ENCODE results near the gene PPFIA3.
"Not testable (repeated sequence)": the region's sequence is repeated elsewhere in the genome, so short reads cannot be mapped to it uniquely, and the experiment has no call there.

Gene PPFIA3

DNA sequence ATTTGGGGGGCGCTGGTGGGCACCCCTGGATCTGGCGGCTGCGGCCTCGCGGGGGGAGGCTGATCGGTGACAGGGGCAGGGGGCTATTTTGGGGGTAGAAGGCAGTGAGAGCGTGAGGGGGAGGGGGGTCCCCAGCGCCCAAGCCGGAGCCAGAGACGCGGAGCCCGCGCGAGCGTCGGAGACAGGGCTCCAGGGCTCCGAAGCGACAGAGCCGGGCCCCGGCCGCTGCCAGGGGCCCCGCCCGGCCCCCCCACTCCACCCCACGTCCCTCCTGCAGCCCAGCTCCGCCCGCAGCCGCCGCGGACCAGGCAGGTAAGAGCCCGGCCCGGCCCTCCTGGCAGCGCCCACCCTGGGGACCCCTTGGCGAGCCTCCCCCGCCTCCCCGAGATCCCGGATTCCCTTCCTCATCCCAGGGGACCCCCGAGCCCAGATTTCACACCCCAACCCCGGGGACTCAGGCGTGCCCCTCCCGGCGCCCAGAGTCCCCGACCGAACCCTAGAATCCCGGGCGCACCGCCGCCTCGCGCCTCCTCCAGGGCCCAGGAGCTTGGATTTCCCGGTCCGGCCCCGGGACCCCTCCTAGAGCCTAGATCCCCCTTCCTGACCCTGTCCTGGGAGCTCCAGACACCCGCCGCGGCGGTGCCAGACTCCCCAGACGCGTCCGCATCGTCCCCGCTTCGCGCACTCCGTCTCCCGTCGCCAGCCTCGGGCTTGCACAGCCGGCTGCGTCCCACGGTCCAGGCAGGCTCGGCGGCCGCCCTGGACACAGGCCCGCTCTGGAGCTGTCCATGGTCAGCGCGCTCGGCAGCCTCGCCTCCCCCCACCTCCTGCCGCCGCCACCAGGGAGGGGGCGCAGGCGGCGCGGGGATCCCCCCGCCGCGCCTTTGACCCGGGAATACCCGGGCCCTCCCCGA, at the start of gene PPFIA3:
Gene PPFIA3 (plus strand): TSS at position 134 of the 914 bp plus-strand sequence. CDS start 8,330 bp downstream, outside the sequence.
- Histone ChIP-seq H3K4me3 (ENCODE audit: low read length) (peak within 1 kb of the TSS; percentile 80), H3K27me3 (ENCODE audit: insufficient read depth, low read length) (peaks cover 44% of the 10 kb centered on the region), H3K4me1 (ENCODE audit: insufficient read depth, low read length) (peaks cover 4% of the 10 kb centered on the region; the same call in 1 of the 2 replicates), H3K9me3 (ENCODE audit: insufficient read depth, low read depth, low read length) (no peaks in the 10 kb centered on the region), H3K27ac (ENCODE audit: low read length) (no peak within 1 kb of the TSS), H3K9ac (ENCODE audit: low read depth, low read length) (peak within 1 kb of the TSS; percentile 89; the same call in 1 of the 2 replicates), H3K36me3 (ENCODE audit: insufficient read depth, low read depth, low read length) (no peaks in the 10 kb centered on the region)

GRCh38 chr19:49070416-49070815, 48.9 kb upstream of the PPFIA3 start:
- peaks cover 11% of the 10 kb centered on the region for H3K4me1 ChIP-seq (ENCODE audit: insufficient read depth, low read length)
- H3K9ac ChIP-seq (ENCODE audit: low read depth, low read length): no peak overlapping the region
- H3K27me3 ChIP-seq (ENCODE audit: insufficient read depth, low read length): peaks cover 88% of the 10 kb centered on the region

DNA sequence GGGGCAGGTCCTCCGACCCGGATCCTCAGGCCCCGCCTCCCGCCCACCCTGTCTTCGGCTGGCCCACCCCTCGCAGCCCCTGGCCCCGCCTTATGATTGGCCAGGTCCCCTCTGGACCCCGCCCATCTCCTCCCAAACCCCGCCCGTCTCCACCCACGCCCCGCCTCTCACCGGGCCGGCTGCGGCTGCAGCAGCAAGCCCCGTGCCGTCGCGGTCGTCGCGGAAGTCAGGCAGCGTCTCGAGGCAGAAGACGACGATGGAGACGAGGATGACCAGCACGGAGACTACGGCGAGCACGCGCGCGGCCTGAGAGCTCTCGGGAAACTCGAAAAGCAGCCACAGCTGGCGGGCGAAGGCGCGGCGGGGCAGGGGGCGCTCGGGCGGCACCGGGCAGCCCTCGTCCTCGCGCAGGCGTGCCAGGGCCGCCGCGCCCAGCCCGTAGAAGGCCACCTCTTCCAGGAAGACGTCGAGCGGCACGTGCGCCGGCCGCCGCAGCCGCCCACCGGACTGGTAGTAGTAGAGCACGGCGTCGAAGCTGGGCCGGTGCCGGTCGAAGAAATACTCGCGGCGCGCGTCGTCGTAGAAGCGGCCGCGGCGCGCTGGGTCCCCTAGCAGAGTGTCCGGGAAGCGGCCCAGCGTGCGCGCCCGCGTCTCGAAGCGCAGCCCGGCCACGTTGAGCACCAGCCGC, 47.3 kb upstream of the PPFIA3 start:
- Histone ChIP-seq H3K36me3 (ENCODE audit: insufficient read depth, low read depth, low read length) (no peaks in the 10 kb centered on the region), H3K4me1 (ENCODE audit: insufficient read depth, low read length) (no peaks in the 10 kb centered on the region), H3K27ac (ENCODE audit: low read length) (no peak overlapping the region), H3K27me3 (ENCODE audit: insufficient read depth, low read length) (peaks cover 72% of the 10 kb centered on the region), H3K9ac (ENCODE audit: low read depth, low read length) (no peak overlapping the region), H3K9me3 (ENCODE audit: insufficient read depth, low read depth, low read length) (no peaks in the 10 kb centered on the region), H3K4me3 (ENCODE audit: low read length) (no peak overlapping the region)

More at GRCh38 chr19:49070416-49070815, 48.9 kb upstream of the PPFIA3 start:
- Histone ChIP-seq H3K9me3 (ENCODE audit: insufficient read depth, low read depth, low read length) (no peaks in the 10 kb centered on the region), H3K27ac (ENCODE audit: low read length) (no peak overlapping the region), H3K36me3 (ENCODE audit: insufficient read depth, low read depth, low read length) (no peaks in the 10 kb centered on the region), H3K4me3 (ENCODE audit: low read length) (no peak overlapping the region)

DNA sequence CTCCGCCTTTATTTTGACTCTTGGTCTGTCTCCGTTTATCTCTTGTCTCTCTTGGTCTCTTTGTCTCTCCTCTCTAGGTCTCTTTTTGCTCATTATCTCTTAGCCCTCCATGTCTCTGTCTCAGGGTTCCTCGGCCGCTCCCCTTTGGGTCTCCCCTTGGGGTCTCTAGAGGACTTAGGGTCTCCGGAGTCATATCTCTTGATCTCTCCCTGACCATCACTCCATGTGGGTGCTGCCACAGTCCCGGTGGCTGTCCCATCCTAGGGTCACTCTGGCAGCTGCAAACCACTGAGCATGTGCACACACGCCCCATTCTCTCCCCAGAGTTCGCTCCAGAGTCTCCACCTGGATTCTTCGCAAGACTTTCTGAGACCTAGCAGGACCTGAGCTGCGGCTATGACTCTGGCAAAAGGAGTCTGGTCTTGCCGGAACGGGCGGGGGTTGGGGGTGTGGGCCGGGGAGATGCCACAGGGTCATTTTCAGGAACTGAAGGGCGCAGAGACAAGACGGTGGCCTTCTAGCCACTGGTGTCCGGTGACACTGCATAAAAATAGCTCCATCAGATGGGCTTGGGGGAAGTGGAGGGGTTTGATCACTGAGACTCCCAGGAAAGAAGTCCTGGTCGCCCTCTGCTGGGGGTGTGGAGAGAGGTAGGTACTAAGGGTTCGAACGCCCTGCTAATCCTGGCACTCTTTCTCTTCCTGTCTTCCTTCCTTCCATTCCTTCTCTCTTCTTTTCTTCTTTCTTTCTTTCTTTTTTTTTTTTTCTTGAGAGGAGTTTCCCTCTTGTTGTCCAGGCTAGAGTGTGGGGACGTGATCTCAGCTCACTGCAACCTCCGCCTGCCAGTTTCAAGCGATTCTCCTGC, 45.6 kb upstream of the PPFIA3 start:
- Histone ChIP-seq H3K36me3 (ENCODE audit: insufficient read depth, low read depth, low read length) (no peaks in the 10 kb centered on the region), H3K4me1 (ENCODE audit: insufficient read depth, low read length) (no peaks in the 10 kb centered on the region), H3K9me3 (ENCODE audit: insufficient read depth, low read depth, low read length) (no peaks in the 10 kb centered on the region), H3K27me3 (ENCODE audit: insufficient read depth, low read length) (peaks cover 57% of the 10 kb centered on the region), H3K9ac (ENCODE audit: low read depth, low read length) (no peak overlapping the region), H3K4me3 (ENCODE audit: low read length) (no peak overlapping the region), H3K27ac (ENCODE audit: low read length) (no peak overlapping the region)

- not testable (repeated sequence) for H3K27ac ChIP-seq (ENCODE audit: low read length); H3K4me1 ChIP-seq (ENCODE audit: insufficient read depth, low read length); H3K9me3 ChIP-seq (ENCODE audit: insufficient read depth, low read depth, low read length); H3K36me3 ChIP-seq (ENCODE audit: insufficient read depth, low read depth, low read length); H3K9ac ChIP-seq (ENCODE audit: low read depth, low read length); H3K4me3 ChIP-seq (ENCODE audit: low read length)
- H3K27me3 ChIP-seq (ENCODE audit: insufficient read depth, low read length): peaks cover 45% of the 10 kb centered on the region
Observed at GRCh38 chr19:49074869-49075268, 44.5 kb upstream of the PPFIA3 start.

DNA sequence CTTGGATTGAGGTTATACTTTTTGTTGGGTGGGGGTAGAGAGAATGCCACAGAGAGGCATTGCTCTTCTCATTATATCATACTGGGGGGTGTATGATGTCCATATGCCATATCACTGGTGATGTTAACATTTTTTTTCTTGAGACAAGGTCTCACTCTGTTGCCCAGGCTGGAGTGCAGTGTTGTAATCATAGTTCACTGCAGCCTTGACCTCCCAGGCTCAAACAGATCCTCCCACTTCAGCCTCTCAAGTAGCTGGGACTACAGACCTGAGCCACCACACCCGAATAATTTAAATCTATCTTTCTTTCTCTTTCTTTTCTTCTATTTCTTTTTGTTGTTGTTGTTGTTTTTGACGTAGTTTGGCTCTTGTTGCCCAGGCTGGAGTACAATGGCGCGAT, 39.0 kb upstream of the PPFIA3 start:
- Histone ChIP-seq H3K36me3 (ENCODE audit: insufficient read depth, low read depth, low read length) (no peaks in the 10 kb centered on the region), H3K27me3 (ENCODE audit: insufficient read depth, low read length) (no peaks in the 10 kb centered on the region; the same call in 1 of the 2 replicates), H3K9ac (ENCODE audit: low read depth, low read length) (no peak overlapping the region), H3K4me1 (ENCODE audit: insufficient read depth, low read length) (no peaks in the 10 kb centered on the region), H3K4me3 (ENCODE audit: low read length) (no peak overlapping the region), H3K27ac (ENCODE audit: low read length) (no peak overlapping the region), H3K9me3 (ENCODE audit: insufficient read depth, low read depth, low read length) (no peaks in the 10 kb centered on the region)

- Histone ChIP-seq H3K4me3 (ENCODE audit: low read length) (no peak overlapping the region), H3K9me3 (ENCODE audit: insufficient read depth, low read depth, low read length) (no peaks in the 10 kb centered on the region), H3K27ac (ENCODE audit: low read length) (no peak overlapping the region), H3K27me3 (ENCODE audit: insufficient read depth, low read length) (no peaks in the 10 kb centered on the region), H3K9ac (ENCODE audit: low read depth, low read length) (no peak overlapping the region), H3K4me1 (ENCODE audit: insufficient read depth, low read length) (no peaks in the 10 kb centered on the region), H3K36me3 (ENCODE audit: insufficient read depth, low read depth, low read length) (peaks cover 1% of the 10 kb centered on the region; the same call in 1 of the 2 replicates)
Observed at GRCh38 chr19:49081273-49081672, 38.1 kb upstream of the PPFIA3 start.

GRCh38 chr19:49084206-49085019, 34.9 kb upstream of the PPFIA3 start:
- no peaks in the 10 kb centered on the region for H3K4me1 ChIP-seq (ENCODE audit: insufficient read depth, low read length)
- no peak overlapping the region for H3K27ac ChIP-seq (ENCODE audit: low read length)
- H3K36me3 ChIP-seq (ENCODE audit: insufficient read depth, low read depth, low read length): peaks cover 30% of the 10 kb centered on the region
- peak overlapping the region; percentile 85; the same call in 1 of the 2 replicates for H3K9ac ChIP-seq (ENCODE audit: low read depth, low read length)
- H3K27me3 ChIP-seq (ENCODE audit: insufficient read depth, low read length): no peaks in the 10 kb centered on the region
- peak overlapping the region; percentile 84 for H3K4me3 ChIP-seq (ENCODE audit: low read length)
- H3K9me3 ChIP-seq (ENCODE audit: insufficient read depth, low read depth, low read length): no peaks in the 10 kb centered on the region

DNA sequence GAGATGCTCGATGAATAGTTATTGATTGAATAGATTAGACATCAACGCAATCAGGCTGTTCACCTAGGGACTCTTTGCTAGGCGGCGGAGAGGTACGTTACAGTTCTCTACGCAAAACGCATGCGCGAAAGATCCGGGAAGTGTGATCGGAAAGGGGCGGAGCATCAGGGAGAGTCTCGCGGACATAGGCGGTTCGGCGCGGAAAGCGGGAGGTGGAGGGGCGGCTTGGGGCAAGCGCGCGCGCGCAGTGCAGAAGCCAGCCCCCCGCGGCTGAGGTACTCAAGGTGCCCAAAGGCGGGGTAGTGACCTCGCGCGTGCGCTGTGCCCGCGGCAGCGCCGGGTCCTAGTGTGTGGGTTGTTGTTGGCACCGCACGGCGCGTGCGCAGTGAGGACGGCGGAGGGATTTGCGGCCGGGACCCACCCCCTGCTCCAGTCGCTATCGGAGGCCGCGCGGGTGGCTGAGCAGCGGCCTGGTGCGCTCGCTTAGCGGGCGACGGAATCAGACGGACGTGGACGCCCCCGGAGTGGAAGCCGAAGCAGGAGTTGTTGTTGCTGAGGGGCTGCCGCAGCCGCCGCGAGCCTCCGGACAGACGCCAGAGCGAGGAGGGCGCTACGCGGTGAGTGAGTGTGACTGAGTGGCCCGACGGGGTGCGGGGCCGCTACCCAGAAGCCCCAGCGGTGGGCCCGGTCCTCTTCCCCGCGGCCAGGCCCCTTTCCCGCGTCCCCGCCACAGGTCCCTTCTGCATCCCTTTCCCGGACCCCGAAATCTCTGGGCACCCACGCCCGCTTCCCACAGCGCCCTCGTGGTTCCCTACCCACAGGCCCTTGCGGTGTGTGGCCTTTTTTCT, 34.1 kb upstream of the PPFIA3 start, which contains the start of gene SNRNP70:
Gene SNRNP70 (plus strand): TSS at position 432 of the 848 bp plus-strand sequence. CDS start 964 bp downstream, outside the sequence.
- Histone ChIP-seq H3K36me3 (ENCODE audit: insufficient read depth, low read depth, low read length) (peaks cover 38% of the 10 kb centered on the region), H3K4me1 (ENCODE audit: insufficient read depth, low read length) (no peaks in the 10 kb centered on the region), H3K9me3 (ENCODE audit: insufficient read depth, low read depth, low read length) (no peaks in the 10 kb centered on the region), H3K9ac (ENCODE audit: low read depth, low read length) (peak within 1 kb of the TSS; percentile 85), H3K27me3 (ENCODE audit: insufficient read depth, low read length) (no peaks in the 10 kb centered on the region), H3K4me3 (ENCODE audit: low read length) (peak within 1 kb of the TSS; percentile 84), H3K27ac (ENCODE audit: low read length) (peak within 1 kb of the TSS; percentile 68)

GRCh38 chr19:49085868-49086232, 33.5 kb upstream of the PPFIA3 start:
- Histone ChIP-seq H3K27ac (ENCODE audit: low read length) (peak overlapping the region; percentile 68), H3K9me3 (ENCODE audit: insufficient read depth, low read depth, low read length) (no peaks in the 10 kb centered on the region), H3K4me3 (ENCODE audit: low read length) (peak overlapping the region; percentile 84), H3K36me3 (ENCODE audit: insufficient read depth, low read depth, low read length) (peaks cover 44% of the 10 kb centered on the region), H3K27me3 (ENCODE audit: insufficient read depth, low read length) (no peaks in the 10 kb centered on the region), H3K4me1 (ENCODE audit: insufficient read depth, low read length) (no peaks in the 10 kb centered on the region), H3K9ac (ENCODE audit: low read depth, low read length) (peak overlapping the region; percentile 85)

All from iPS-20b (cell line).